Measurements from ENCODE around the gene RHBDF2.

RHBDF2 gene

GRCh38 chr17:76500747-76501017, 541 bp downstream of the RHBDF2 start:
- no peak for DNase-seq (ENCODE audit: low read depth in 2 of 2)

DNA sequence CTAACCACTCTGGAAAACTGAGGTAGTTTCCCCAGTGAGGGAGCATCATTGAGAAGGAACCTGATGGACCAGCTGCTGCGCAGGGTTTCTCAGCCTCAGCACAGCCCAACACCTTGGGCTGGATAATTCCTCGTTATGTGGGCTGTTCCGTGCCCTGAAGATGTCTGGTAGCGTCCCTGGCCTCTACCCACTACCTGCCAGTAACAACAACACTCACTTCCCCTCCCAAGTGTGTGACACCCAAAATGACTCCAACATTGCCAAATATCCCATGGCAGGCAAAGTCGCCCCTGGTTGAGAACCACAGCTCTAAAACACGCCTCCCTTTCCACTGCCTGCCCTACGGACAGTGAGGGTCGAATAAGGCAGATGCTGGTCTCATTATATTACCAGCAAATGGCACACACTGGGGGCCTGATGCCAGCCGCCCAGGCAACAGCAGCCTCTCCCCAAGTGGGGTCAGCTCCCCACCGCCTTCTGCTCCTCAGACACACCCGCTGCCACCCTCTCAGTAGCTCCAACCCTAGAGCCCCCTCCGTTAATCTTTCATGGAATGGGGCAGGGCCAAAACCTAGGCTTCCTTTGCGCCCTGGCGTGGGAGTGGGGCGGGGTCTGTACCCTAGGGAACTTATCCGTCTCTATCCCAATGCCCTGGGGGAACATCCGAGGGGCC, 1.0 kb downstream of the RHBDF2 start:
- no peak for DNase-seq (ENCODE audit: low read depth in 2 of 2)

GRCh38 chr17:76499267-76499667, 2.0 kb downstream of the RHBDF2 start:
- DNase-seq (ENCODE audit: low read depth in 2 of 2): no peak

DNA sequence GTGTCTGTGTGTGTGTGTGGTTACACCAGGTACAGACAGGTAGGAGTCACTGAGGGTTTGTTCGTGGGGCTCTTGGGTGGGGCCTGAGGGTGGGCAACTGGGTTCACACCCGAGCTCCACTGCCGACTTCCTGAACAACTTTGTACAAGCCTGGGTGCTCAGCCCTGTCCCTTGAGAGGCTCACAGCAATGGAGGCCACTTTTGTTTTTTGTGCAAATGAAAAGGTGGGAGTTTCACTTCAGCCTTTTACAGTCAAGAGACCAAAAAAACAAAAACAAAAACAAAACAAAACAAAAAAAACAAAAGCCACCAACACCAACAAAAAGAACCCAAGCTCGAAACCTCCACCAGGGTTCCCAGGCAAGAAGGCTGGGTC, 2.4 kb downstream of the RHBDF2 start:
- DNase-seq (ENCODE audit: low read depth in 2 of 2): no peak

GRCh38 chr17:76497979-76498875, 3.0 kb downstream of the RHBDF2 start:
- DNase-seq (ENCODE audit: low read depth in 2 of 2): no peak

DNA sequence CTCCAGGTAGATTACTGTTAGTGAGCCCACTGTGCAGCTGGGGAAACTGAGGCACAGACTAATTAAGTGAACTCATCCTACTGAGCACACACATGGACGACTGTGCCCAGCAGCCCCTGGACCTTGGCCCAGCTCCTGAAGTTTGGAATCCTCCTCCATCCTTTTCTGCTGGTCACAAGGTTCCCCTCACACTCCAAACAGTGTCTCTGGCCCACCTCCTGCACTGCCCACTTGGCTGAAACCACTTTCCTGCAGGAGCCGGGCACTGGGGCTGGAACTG, 3.6 kb downstream of the RHBDF2 start:
- DNase-seq (ENCODE audit: low read depth in 2 of 2): no peak

- DNase-seq (ENCODE audit: low read depth in 2 of 2): no peak
Measured at GRCh38 chr17:76496464-76496863, 4.8 kb downstream of the RHBDF2 start.

DNA sequence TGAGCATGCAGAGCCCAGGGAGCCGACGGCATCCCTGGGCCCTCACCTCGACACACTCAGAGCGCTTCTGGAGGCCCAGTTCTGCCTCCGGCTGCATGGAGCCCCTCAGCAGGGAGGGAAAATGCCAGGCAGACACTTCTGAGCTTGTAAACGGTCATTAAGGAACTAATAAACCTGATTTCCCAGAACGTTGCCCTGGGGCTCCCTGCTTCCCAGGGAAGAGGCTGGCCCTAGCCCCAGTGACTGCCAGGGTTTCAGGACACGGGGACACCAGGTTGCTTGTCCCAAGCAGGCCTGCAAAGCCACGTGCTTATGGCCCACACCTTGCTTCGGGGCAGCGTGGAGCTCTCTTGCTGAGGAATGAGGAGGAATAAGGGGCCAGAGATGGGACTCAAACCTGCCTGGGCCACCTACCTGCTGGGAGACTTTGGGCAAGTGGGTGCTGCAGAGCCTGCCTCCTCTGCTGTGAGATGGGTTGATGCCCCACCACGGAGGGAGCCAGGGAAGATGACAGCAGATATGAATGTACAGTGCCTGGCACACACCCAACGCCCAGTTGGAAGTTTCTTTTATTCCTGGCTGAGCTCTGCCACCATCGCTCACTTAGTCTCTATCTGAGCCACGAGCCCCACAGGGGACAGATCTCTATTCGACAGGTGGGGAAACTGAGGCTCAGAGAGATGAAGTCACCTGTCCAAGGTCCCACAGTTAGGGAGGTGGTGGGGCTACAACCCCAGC, 5.4 kb downstream of the RHBDF2 start:
- no peak for DNase-seq (ENCODE audit: low read depth in 2 of 2)

GRCh38 chr17:76493505-76494167, 7.6 kb downstream of the RHBDF2 start:
- DNase-seq (ENCODE audit: low read depth in 2 of 2): no peak

DNA sequence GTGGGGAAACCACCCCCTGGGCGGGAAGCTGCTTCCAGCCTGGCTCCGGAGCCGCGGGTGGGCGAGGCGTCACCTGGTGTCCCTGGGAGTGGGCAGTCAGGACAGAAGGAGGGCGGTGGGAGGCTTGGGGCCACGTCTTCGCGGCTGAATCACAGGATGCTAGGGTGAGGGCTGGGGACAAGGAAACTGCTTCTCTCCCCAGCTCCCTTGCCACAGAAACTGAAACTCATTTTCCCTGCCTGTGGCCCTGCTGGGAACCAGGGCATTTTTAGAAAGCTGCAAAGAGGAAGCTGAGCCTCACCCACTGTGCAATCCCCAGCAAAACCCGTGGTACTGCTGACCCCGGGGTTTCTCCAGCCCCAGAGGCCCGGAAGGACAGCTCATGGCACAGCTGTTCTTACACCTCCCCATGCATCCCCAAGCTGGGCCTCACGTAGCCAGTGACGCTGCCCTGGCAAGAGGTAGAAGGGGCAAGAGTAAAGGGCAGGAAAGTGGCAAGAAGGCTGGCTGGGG, 8.2 kb downstream of the RHBDF2 start:
- no peak for DNase-seq (ENCODE audit: low read depth in 2 of 2)

DNA sequence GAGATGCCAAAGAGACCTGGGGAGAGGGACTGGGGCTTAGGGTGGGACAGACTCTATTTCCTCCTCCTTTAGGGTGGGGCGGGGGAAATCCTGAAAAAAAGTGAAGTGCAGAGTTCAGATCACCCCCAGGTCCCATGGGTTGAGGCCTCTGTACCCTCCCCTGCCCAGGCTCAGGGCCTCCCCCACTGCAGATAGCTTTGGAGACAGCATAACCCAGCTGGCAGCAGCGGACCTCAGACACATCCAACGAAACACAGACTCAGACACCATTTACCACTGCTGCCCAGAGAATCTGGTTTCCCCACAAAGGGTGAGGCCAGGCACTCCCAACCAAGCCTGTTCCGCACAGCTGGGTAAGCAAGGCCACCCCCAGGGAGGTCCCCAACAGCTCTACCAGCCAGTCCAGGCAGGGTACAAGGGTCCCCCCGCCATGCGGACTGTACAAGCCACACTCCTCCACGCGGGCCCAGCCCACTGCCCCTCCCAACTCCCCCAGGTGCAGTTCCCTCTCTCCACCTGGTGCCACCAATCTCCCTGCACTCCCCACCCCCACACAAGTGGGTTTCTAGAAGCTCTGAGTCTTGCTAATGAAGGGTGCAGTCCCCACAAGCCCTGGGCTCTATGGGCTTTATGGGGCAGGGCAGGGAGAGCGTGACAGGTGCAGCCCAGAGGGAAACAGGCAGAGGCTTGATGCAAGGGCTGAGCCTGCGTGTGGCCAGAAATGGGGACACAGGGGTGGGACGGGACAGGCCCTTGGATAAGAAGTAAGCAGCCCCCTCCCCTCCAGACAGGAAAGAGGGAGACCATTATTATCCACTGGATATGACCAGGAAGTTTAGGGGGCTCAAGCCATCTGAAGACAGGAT, 8.9 kb downstream of the RHBDF2 start:
- no peak for DNase-seq (ENCODE audit: low read depth in 2 of 2)

- DNase-seq (ENCODE audit: low read depth in 2 of 2): no peak
Measured at GRCh38 chr17:76491271-76492122, 9.7 kb downstream of the RHBDF2 start.

- DNase-seq (ENCODE audit: low read depth in 2 of 2): no peak
Measured at GRCh38 chr17:76490112-76490710, 11.0 kb downstream of the RHBDF2 start.

GRCh38 chr17:76487451-76488192, 13.6 kb downstream of the RHBDF2 start:
- DNase-seq (ENCODE audit: low read depth in 2 of 2): no peak

GRCh38 chr17:76485569-76485968, 15.7 kb downstream of the RHBDF2 start:
- DNase-seq (ENCODE audit: low read depth in 2 of 2): no peak

- DNase-seq (ENCODE audit: low read depth in 2 of 2): no peak
Measured at GRCh38 chr17:76484228-76484725, 16.9 kb downstream of the RHBDF2 start.

DNA sequence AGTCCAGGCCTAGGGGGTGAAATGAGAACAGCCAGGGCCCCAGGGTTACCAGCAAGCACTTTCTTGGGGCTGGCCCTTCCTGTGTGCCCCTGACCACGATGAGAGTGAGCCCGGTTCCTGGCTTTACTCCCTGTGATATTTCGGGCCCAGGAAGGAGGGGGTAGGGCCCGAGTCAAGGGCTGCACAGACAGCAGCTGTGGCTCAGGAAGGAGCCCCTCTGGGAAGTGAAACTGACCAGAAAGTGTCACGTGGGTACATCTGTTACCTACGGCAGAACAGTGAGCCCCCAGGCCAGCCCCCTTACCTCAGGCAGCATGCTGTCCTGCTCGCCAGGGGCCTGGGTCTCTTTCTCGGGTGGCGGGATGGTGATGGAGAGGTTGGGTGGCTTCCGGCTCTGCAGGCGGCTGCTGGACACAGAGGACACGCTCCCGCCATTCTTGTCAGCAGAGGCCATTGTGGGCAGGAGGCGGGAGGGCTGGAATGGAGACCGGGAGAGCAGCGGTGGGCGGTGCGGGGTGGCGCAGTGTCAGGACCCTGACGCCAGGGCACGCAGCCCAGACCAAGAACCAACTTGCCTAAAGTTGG, 20.1 kb downstream of the RHBDF2 start:
- no peak for DNase-seq (ENCODE audit: low read depth in 2 of 2)

- no peak for DNase-seq (ENCODE audit: low read depth in 2 of 2)
Measured at GRCh38 chr17:76480632-76481031, 20.6 kb downstream of the RHBDF2 start.
